Ovary (tissue), 3 donors: ENCODE measurements around the gene SMIM44.

ENCODE experiments used
- EP300 ChIP-seq: sonication (generic); formaldehyde crosslinking; IDR thresholded peaks from one replicate; pipeline ENCODE4 v1.6.1; 2017; ENCODE audit warnings: antibody characterized with exemption
- POLR2A ChIP-seq: fragments of 450-650 bp; IDR thresholded peaks from one replicate; pipeline ENCODE4 v1.6.1; 2017; ENCODE audit warnings: antibody characterized with exemption, mild to moderate bottlenecking, moderate library complexity
- TF ChIP-seq, protein P1 (sequence below), 3 donors: fragments of 450-650 bp in 2 of 3; fragments of 200-600 bp in 1 of 3; IDR thresholded peaks; one replicate each; pipeline versions ENCODE4 v1.5.1 to v1.8.0; 2016 to 2022; ENCODE audit warnings: antibody characterized with exemption in 3 of 3, mild to moderate bottlenecking in 1 of 3
- donor health status: DM: no; HTN: no; CAD: no.

DNA sequence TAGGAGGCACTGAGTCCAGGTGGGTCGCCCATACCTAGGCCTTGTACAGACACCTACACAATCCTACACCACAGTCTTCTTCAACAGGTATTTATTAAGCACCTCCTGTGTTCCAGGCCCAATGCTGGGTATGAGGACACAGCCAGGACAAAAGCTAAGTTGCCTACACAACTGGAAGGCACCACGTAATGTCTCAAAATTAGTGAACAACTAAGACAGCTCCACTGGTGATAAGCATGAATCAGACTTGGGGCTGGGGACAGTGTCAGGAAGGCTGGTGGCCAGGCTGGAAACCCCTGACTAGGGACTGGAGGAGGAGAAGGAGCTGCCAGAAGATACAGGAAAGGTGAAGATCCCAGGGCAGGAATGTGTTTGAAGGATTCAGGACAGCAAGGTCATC lies 5.3 kb downstream of the SMIM44 start:
- TF ChIP-seq, protein P1, sequence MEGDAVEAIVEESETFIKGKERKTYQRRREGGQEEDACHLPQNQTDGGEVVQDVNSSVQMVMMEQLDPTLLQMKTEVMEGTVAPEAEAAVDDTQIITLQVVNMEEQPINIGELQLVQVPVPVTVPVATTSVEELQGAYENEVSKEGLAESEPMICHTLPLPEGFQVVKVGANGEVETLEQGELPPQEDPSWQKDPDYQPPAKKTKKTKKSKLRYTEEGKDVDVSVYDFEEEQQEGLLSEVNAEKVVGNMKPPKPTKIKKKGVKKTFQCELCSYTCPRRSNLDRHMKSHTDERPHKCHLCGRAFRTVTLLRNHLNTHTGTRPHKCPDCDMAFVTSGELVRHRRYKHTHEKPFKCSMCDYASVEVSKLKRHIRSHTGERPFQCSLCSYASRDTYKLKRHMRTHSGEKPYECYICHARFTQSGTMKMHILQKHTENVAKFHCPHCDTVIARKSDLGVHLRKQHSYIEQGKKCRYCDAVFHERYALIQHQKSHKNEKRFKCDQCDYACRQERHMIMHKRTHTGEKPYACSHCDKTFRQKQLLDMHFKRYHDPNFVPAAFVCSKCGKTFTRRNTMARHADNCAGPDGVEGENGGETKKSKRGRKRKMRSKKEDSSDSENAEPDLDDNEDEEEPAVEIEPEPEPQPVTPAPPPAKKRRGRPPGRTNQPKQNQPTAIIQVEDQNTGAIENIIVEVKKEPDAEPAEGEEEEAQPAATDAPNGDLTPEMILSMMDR (IDR thresholded peaks at IDR 0.05) = no peak
- no peak for TF ChIP-seq POLR2A
- TF ChIP-seq EP300 = no peak
